NB4 (cell line): ENCODE data around the gene FAM184B.

Source experiments
- DNase-seq: peaks from one replicate; pipeline ENCODE4 v3.0.0; 2010; ENCODE audit warnings: low read depth
- H3K4me3 ChIP-seq: one replicate; pipeline ENCODE4 v1.5.1; 2011; ENCODE audit warnings: mild to moderate bottlenecking, low read depth, low read length, moderate library complexity
- CTCF ChIP-seq: IDR thresholded peaks from one replicate; pipeline ENCODE4 v1.5.1; 2012; ENCODE audit warnings: low read depth, low read length
- MAX ChIP-seq: IDR thresholded peaks from 2 replicates; pipeline ENCODE4 v1.6.1; 2011; ENCODE audit warnings: low read depth, low read length
- MYC ChIP-seq: IDR thresholded peaks from 2 replicates; pipeline ENCODE4 v1.6.1; 2011; ENCODE audit warnings: low read depth, low read length
- POLR2A ChIP-seq: IDR thresholded peaks from 2 replicates; pipeline ENCODE4 v1.6.1; 2011; ENCODE audit warnings: mild to moderate bottlenecking; ENCODE audit not compliant: insufficient read length; ENCODE audit errors: extremely low read depth

FAM184B gene

GRCh38 chr4:17657849-17658248 is 123.6 kb downstream of the FAM184B start:
- DNase-seq, result no peak
- TF ChIP-seq MYC (no peak), CTCF (no peak), MAX (no peak), POLR2A (no peak)
- no peak overlapping the region for H3K4me3 ChIP-seq

GRCh38 chr4:17657090-17657489 is 124.3 kb downstream of the FAM184B start:
- TF ChIP-seq CTCF, result no peak
- TF ChIP-seq MYC, result no peak
- no peak for TF ChIP-seq POLR2A
- TF ChIP-seq MAX, result no peak
- DNase-seq, result no peak
- H3K4me3 ChIP-seq, result no peak overlapping the region

GRCh38 chr4:17654701-17655100 is 126.7 kb downstream of the FAM184B start:
- no peak overlapping the region for H3K4me3 ChIP-seq
- TF ChIP-seq MYC (no peak), CTCF (no peak), POLR2A (no peak), MAX (no peak)
- DNase-seq, result no peak

- no peak for TF ChIP-seq CTCF
- TF ChIP-seq POLR2A, result no peak
- no peak for TF ChIP-seq MYC
- TF ChIP-seq MAX, result no peak
- no peak for DNase-seq
Observed at GRCh38 chr4:17650406-17650805, 131.0 kb downstream of the FAM184B start.

GRCh38 chr4:17647927-17648326 is 133.5 kb downstream of the FAM184B start:
- peak; percentile 33 for DNase-seq
- H3K4me3 ChIP-seq, result no peak overlapping the region
- TF ChIP-seq MAX (no peak), CTCF (peak; percentile 43), MYC (no peak)

More at GRCh38 chr4:17650406-17650805, 131.0 kb downstream of the FAM184B start:
- no peak overlapping the region for H3K4me3 ChIP-seq

GRCh38 chr4:17647176-17647806 is 134.1 kb downstream of the FAM184B start:
- TF ChIP-seq CTCF, result no peak
- no peak for TF ChIP-seq MAX
- TF ChIP-seq POLR2A, result no peak
- no peak for TF ChIP-seq MYC
- no peak for DNase-seq
- no peak overlapping the region for H3K4me3 ChIP-seq
